KOPT-K1 (cell line): Measurements from ENCODE around the gene RERE.

Source experiments
- H3K27ac ChIP-seq: fragments of 200-600 bp; sonication (generic); 2 replicates; pipeline ENCODE4 v1.5.1; 2016; ENCODE audit warnings: antibody characterized with exemption, mild to moderate bottlenecking, low read depth, low read length; ENCODE audit not compliant: poor library complexity, severe bottlenecking
- H3K36me3 ChIP-seq: fragments of 200-600 bp; sonication (generic); 2 replicates; pipeline ENCODE4 v1.5.1; 2017; ENCODE audit warnings: antibody characterized with exemption, mild to moderate bottlenecking, low read length, moderate library complexity; ENCODE audit not compliant: insufficient read depth
- H3K9me3 ChIP-seq: fragments of 200-600 bp; sonication (generic); 2 replicates; pipeline ENCODE4 v1.5.1; 2017; ENCODE audit warnings: antibody characterized with exemption, low read length, mild to moderate bottlenecking; ENCODE audit not compliant: insufficient read depth, poor library complexity, severe bottlenecking

RERE gene

GRCh38 chr1:8345621-8346415 is 471.6 kb downstream of the RERE start:
- Histone ChIP-seq H3K27ac (no peak overlapping the region), H3K36me3 (no peaks in the 10 kb centered on the region), H3K9me3 (no peaks in the 10 kb centered on the region)

GRCh38 chr1:8344893-8345507 is 472.4 kb downstream of the RERE start:
- H3K36me3 ChIP-seq: no peaks in the 10 kb centered on the region
- no peaks in the 10 kb centered on the region for H3K9me3 ChIP-seq
- H3K27ac ChIP-seq: no peak overlapping the region

GRCh38 chr1:8343464-8344001 is 473.9 kb downstream of the RERE start:
- no peaks in the 10 kb centered on the region for H3K9me3 ChIP-seq
- no peaks in the 10 kb centered on the region for H3K36me3 ChIP-seq
- no peak overlapping the region for H3K27ac ChIP-seq

GRCh38 chr1:8343044-8343443 is 474.4 kb downstream of the RERE start:
- H3K9me3 ChIP-seq: no peaks in the 10 kb centered on the region
- H3K27ac ChIP-seq: no peak overlapping the region
- no peaks in the 10 kb centered on the region for H3K36me3 ChIP-seq

GRCh38 chr1:8342325-8342724 is 475.1 kb downstream of the RERE start:
- H3K27ac ChIP-seq: no peak overlapping the region
- H3K9me3 ChIP-seq: peaks cover 6% of the 10 kb centered on the region
- no peaks in the 10 kb centered on the region for H3K36me3 ChIP-seq

GRCh38 chr1:8340448-8340847 is 477.0 kb downstream of the RERE start:
- H3K27ac ChIP-seq: no peak overlapping the region
- no peaks in the 10 kb centered on the region for H3K36me3 ChIP-seq
- H3K9me3 ChIP-seq: peaks cover 10% of the 10 kb centered on the region

- Histone ChIP-seq H3K9me3 (peaks cover 10% of the 10 kb centered on the region), H3K36me3 (no peaks in the 10 kb centered on the region), H3K27ac (no peak overlapping the region)
These were observed 478.2 kb downstream of the RERE start for GRCh38 chr1:8339203-8339600.

GRCh38 chr1:8338526-8339202 is 478.8 kb downstream of the RERE start:
- Histone ChIP-seq H3K27ac (no peak overlapping the region), H3K36me3 (no peaks in the 10 kb centered on the region), H3K9me3 (peaks cover 10% of the 10 kb centered on the region)

- no peaks in the 10 kb centered on the region for H3K36me3 ChIP-seq
- peaks cover 10% of the 10 kb centered on the region for H3K9me3 ChIP-seq
- H3K27ac ChIP-seq: no peak overlapping the region
These were observed 479.5 kb downstream of the RERE start for GRCh38 chr1:8337776-8338525.

- Histone ChIP-seq H3K9me3 (peaks cover 10% of the 10 kb centered on the region), H3K36me3 (no peaks in the 10 kb centered on the region), H3K27ac (no peak overlapping the region)
These were observed 482.2 kb downstream of the RERE start for GRCh38 chr1:8335246-8335645.

- Histone ChIP-seq H3K36me3 (no peaks in the 10 kb centered on the region), H3K27ac (no peak overlapping the region), H3K9me3 (peaks cover 10% of the 10 kb centered on the region)
These were observed 483.2 kb downstream of the RERE start for GRCh38 chr1:8334106-8334851.

- H3K9me3 ChIP-seq: peaks cover 10% of the 10 kb centered on the region
- H3K27ac ChIP-seq: no peak overlapping the region
- H3K36me3 ChIP-seq: no peaks in the 10 kb centered on the region
These were observed 484.0 kb downstream of the RERE start for GRCh38 chr1:8333246-8333987.

- H3K27ac ChIP-seq: no peak overlapping the region
- H3K9me3 ChIP-seq: peaks cover 9% of the 10 kb centered on the region
- H3K36me3 ChIP-seq: no peaks in the 10 kb centered on the region
These were observed 484.6 kb downstream of the RERE start for GRCh38 chr1:8332806-8333205.
